Thyroid gland (tissue), 4 donors: Measurements from ENCODE around the gene ANKMY1. TPM values are rescaled to one million over a fixed set of nuclear protein-coding genes. Genes with fewer than 3 reads are reported as not detected.
"Not testable (repeated sequence)": the region's sequence is repeated elsewhere in the genome, so short reads cannot be mapped to it uniquely, and the experiment has no call there.

ENCODE experiments used
- DNase-seq, 2 donors: peaks; one replicate each; pipeline ENCODE4 v3.0.0-alpha.2; 2019
- H3K27ac ChIP-seq, 3 donors: fragments of 200-600 bp; sonication (generic); 1 replicate in 2 of 3; 2 replicates in 1 of 3; pipeline ENCODE4 v1.5.1; 2016 to 2019; ENCODE audit warnings: mild to moderate bottlenecking in 1 of 3, moderate library complexity in 1 of 3
- H3K27me3 ChIP-seq: fragments of 200-600 bp; sonication (generic); one replicate; pipeline ENCODE4 v1.5.1; 2019
- H3K36me3 ChIP-seq, 2 donors: fragments of 200-600 bp; sonication (generic); one replicate each; pipeline ENCODE4 v1.5.1; 2016 to 2019
- H3K4me1 ChIP-seq, 2 donors: fragments of 200-600 bp; sonication (generic); one replicate each; pipeline ENCODE4 v1.5.1; 2017 to 2019
- H3K4me3 ChIP-seq, 3 donors: fragments of 200-600 bp; sonication (generic); replicated peaks in 1 of 3; 1 replicate in 2 of 3; 2 replicates in 1 of 3; pipeline ENCODE4 v1.5.1; 2016; ENCODE audit warnings: mild to moderate bottlenecking in 1 of 3
- H3K9me3 ChIP-seq: fragments of 200-600 bp; sonication (generic); one replicate; pipeline ENCODE4 v1.5.1; 2017
- POLR2A ChIP-seq, 2 donors: fragments of 450-650 bp; IDR thresholded peaks; one replicate each; pipeline ENCODE4 v1.6.1; 2017; ENCODE audit warnings: antibody characterized with exemption in 2 of 2, mild to moderate bottlenecking in 2 of 2, moderate library complexity in 1 of 2
- WGBS, 2 donors: methylation state at CpG; one replicate each; pipeline ENCODE4 v1.1.5; 2017; 5-methylcytosine and 5-hydroxymethylcytosine counted together
- intact Hi-C: fragments of 100-400 bp; cut with DNase I; formaldehyde crosslinking; loops from one replicate; pipeline ENCODE4 v1.15.1; 2023
- total RNA-seq, 4 donors: library from RNA; depleted of rRNA; stranded (reverse); fragments of >200 nt; gene quantifications; one replicate each; pipeline ENCODE4 v1.2.3, GENCODE V29; 2016
- TF ChIP-seq, protein P1 (sequence below), 6 experiments: fragments of 200-600 bp in 3 of 6; fragments of 450-650 bp in 3 of 6; sonication (generic) in 3 of 6; IDR thresholded peaks; one replicate each; pipeline ENCODE4 v1.5.1; 2016 to 2019; ENCODE audit warnings: antibody characterized with exemption in 6 of 6, mild to moderate bottlenecking in 2 of 6, inconsistent platforms in 1 of 6, moderate library complexity in 1 of 6

ANKMY1 gene
- total RNA-seq, 4 donors from 2014 or later = 17.4 to 24.7 (median 21.0) TPM

DNA sequence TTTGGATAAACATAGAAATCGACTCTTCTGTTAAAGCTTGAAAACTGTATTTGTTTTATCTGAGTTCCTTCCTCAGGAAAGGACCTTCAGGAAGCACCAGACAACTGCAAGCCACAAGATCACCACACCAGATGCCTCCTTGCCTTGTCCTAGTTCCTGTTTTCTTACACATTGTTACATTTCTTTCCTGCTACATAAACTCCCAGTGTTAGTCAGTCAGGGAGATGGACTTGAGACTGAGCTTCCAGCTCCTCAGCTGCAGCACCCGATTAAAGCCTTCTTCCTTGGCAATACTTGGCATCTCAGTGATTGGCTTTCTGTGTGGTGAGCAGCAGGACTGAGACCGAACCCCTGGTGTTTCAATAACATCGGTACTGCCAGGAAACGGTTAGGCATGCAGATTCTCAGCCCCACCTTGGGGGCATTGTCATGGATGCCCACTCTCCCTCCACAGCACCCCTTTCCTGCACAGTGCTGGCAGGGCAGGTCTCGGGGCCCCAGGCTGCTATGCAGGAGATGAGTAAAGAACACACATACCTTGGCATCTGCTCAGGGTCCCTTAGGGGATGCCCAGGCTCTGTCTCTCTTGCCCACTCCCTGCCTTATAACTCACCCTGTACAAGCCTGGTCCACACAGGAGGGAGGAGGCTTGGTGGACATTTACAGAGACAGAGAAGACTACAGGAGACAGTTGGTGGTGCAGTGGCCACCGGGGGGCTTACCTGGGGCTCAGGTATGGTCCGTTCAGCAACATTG is 32.6 kb downstream of the ANKMY1 start:
- 92 to 96% methylated on average over 7 to 8 of the region's 8 CpGs for WGBS, 2 donors
- H3K27me3 ChIP-seq = no peaks in the 10 kb centered on the region
- no peak for DNase-seq
- H3K27ac ChIP-seq = no peak overlapping the region
- no peak overlapping the region for H3K4me3 ChIP-seq
- peaks cover 4 to 15% of the 10 kb centered on the region in 2 donors for H3K36me3 ChIP-seq
- intact Hi-C loops = no loop called here
- H3K9me3 ChIP-seq = no peaks in the 10 kb centered on the region
- TF ChIP-seq POLR2A (IDR thresholded peaks at IDR 0.05) = no peak
- TF ChIP-seq, protein P1, sequence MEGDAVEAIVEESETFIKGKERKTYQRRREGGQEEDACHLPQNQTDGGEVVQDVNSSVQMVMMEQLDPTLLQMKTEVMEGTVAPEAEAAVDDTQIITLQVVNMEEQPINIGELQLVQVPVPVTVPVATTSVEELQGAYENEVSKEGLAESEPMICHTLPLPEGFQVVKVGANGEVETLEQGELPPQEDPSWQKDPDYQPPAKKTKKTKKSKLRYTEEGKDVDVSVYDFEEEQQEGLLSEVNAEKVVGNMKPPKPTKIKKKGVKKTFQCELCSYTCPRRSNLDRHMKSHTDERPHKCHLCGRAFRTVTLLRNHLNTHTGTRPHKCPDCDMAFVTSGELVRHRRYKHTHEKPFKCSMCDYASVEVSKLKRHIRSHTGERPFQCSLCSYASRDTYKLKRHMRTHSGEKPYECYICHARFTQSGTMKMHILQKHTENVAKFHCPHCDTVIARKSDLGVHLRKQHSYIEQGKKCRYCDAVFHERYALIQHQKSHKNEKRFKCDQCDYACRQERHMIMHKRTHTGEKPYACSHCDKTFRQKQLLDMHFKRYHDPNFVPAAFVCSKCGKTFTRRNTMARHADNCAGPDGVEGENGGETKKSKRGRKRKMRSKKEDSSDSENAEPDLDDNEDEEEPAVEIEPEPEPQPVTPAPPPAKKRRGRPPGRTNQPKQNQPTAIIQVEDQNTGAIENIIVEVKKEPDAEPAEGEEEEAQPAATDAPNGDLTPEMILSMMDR (IDR thresholded peaks at IDR 0.05) = no peak
- peaks cover 0 to 4% of the 10 kb centered on the region in 2 donors for H3K4me1 ChIP-seq

DNA sequence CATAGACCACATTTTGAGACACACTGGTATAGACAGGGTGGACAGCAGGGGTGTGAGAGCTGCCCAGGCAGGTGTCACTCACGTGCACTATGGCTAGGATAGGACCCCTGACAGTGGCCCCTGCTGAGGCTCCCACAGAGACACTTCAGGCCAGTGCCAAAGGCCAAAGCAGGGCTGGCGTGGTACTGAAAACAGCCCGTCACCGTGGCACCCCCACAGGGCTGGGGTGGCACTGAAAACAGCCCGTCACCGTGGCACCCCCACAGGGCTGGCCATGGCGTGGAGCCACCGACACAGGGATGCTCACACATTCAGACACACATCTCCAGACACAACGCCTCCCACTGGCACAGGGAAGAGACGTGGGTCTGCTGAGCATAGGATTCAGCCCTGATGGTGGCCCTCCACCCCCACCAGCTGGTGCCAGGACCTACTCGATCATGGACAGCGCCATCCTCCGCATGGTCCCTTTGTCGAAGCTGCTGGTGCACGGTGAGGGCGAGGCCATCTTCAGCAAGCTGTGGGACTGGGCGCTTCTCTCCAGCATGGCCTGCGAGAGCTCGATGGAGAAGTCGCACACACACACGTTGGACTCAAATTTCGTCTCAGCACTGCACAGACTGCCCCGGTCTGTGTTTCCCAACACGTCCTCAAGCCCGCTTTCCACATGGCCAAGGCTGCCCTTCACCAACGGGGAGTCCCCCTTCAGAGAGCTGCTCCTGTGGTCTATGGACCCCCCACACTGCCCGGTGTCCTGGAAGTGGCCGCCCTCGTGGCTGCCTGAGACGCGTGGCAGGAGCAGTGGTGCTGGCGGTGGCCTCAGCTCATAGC is 34.1 kb downstream of the ANKMY1 start:
- Histone ChIP-seq H3K27ac (no peak overlapping the region), H3K4me3 (no peak overlapping the region), H3K4me1 (peaks cover 0 to 12% of the 10 kb centered on the region in 2 donors), H3K9me3 (no peaks in the 10 kb centered on the region), H3K36me3 (peaks cover 4 to 12% of the 10 kb centered on the region in 2 donors), H3K27me3 (no peaks in the 10 kb centered on the region)
- no peak for TF ChIP-seq POLR2A (IDR thresholded peaks at IDR 0.05)
- TF ChIP-seq, protein P1 (IDR thresholded peaks at IDR 0.05) = no peak
- 96 to 98% methylated on average over 29 to 31 of the region's 32 CpGs for WGBS, 2 donors
- intact Hi-C loops = no loop called here
- DNase-seq = no peak

DNA sequence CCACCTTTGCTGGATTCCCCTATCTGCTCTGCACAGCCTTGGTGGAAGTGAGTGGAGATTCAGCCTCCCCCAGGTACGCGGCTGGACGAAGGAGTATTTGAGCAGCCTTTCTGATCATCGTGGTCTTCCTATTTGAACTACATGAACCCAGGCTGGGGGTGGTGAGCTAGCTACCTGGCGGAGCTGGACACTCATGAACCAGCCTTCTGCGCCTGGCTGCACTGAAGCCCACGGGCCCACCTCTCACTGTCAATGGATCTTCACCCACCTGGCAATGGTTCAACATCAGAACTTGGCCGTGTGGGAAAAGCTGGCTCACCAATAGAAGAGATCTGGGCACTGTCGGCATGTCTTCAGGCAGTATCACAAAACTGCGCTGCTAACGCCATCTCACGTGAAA is 35.4 kb downstream of the ANKMY1 start:
- no peaks in the 10 kb centered on the region for H3K9me3 ChIP-seq
- no peak for DNase-seq
- peaks cover 0 to 12% of the 10 kb centered on the region in 2 donors for H3K4me1 ChIP-seq
- H3K27ac ChIP-seq = no peak overlapping the region
- H3K36me3 ChIP-seq = peaks cover 4 to 11% of the 10 kb centered on the region in 2 donors
- intact Hi-C loops = no loop called here
- no peaks in the 10 kb centered on the region for H3K27me3 ChIP-seq
- H3K4me3 ChIP-seq = no peak overlapping the region
- WGBS, 2 donors = 94 to 95% methylated on average over 11 to 12 of the region's 12 CpGs
- TF ChIP-seq, protein P1 (IDR thresholded peaks at IDR 0.05) = no peak
- no peak for TF ChIP-seq POLR2A (IDR thresholded peaks at IDR 0.05)

DNA sequence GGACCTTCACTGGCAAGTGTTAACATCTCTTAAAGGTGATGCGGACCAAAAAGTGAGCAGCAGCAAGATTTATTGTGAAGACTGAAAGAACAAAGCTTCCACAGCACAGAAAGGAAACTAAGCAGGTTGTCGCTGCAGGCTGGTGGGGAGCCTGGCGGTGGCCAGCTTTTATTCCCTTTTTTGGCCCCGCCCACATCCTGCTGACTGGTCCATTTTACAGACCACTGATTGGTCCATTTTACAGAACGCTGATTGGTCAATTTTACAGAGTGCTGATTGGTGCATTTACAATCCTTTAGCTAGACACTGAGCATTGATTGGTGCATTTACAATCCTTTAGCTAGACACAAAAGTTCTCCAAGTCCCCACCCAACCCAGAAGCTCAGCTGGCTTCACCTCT is 35.9 kb downstream of the ANKMY1 start:
- DNase-seq, H3K4me3 ChIP-seq, H3K9me3 ChIP-seq, H3K27me3 ChIP-seq, intact Hi-C loops, H3K27ac ChIP-seq: not testable (repeated sequence)
- Histone ChIP-seq H3K36me3 (peaks cover 4 to 11% of the 10 kb centered on the region in 2 donors), H3K4me1 (peaks cover 0 to 12% of the 10 kb centered on the region in 2 donors)
- WGBS, 2 donors = 94 to 95% methylated on average over 5 of the region's 5 CpGs

DNA sequence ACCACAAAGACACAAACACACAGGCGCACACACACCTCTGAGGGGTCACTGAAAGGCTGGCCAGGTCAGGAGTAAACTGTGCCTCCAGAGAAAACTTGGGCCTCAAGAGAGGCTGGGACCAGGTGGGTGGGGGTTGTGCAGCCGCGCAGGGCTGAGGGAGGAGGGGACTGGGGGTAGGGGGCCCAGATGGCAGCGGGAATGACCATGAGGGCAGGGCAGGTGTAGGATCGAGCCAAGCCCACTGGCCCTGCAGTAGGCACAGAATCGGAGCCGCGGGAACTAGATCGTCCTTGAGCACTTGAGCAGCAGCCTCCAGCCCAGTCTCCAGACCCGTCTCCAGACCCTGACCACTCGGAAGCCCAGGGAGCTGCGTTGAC is 36.8 kb downstream of the ANKMY1 start:
- no peaks in the 10 kb centered on the region for H3K9me3 ChIP-seq
- no peak overlapping the region for H3K4me3 ChIP-seq
- peaks cover 0 to 12% of the 10 kb centered on the region in 2 donors for H3K4me1 ChIP-seq
- DNase-seq = no peak
- WGBS, 2 donors = 91 to 93% methylated on average over 12 of the region's 12 CpGs
- TF ChIP-seq, protein P1 (IDR thresholded peaks at IDR 0.05) = no peak
- TF ChIP-seq POLR2A (IDR thresholded peaks at IDR 0.05) = no peak
- intact Hi-C loops = no loop called here
- no peaks in the 10 kb centered on the region for H3K27me3 ChIP-seq
- H3K27ac ChIP-seq = no peak overlapping the region
- H3K36me3 ChIP-seq = peaks cover 4 to 11% of the 10 kb centered on the region in 2 donors
